ENCODE results near the gene GBA3.

Gene GBA3

GRCh38 chr4:22692736-22693135 lies at the start of gene GBA3:
Gene GBA3, plus strand, starts transcription at chr4:22692937.
- Histone ChIP-seq H3K27ac (ENCODE audit: low read depth, low read length) (no peak within 1 kb of the TSS), H3K4me1 (ENCODE audit: insufficient read depth, low read length) (no peaks in the 10 kb centered on the region), H3K9ac (ENCODE audit: low read length) (no peak within 1 kb of the TSS), H3K27me3 (ENCODE audit: control insufficient read depth in 1 of 2, insufficient read depth in 2 of 2, low read length in 2 of 2) (no peaks in the 10 kb centered on the region), H3K36me3 (ENCODE audit: insufficient read depth, low read length) (no peaks in the 10 kb centered on the region), H3K9me3 (ENCODE audit: low read length) (no peaks in the 10 kb centered on the region), H3K4me3 (ENCODE audit: low read depth in 1 of 2, low read length in 2 of 2) (no peak within 1 kb of the TSS)

GRCh38 chr4:22643952-22644351 lies 48.8 kb upstream of the GBA3 start:
- Histone ChIP-seq H3K4me1 (ENCODE audit: insufficient read depth, low read length) (no peaks in the 10 kb centered on the region), H3K27me3 (ENCODE audit: control insufficient read depth in 1 of 2, insufficient read depth in 2 of 2, low read length in 2 of 2) (no peaks in the 10 kb centered on the region), H3K9me3 (ENCODE audit: low read length) (no peaks in the 10 kb centered on the region), H3K4me3 (ENCODE audit: low read depth in 1 of 2, low read length in 2 of 2) (no peak overlapping the region), H3K36me3 (ENCODE audit: insufficient read depth, low read length) (no peaks in the 10 kb centered on the region), H3K9ac (ENCODE audit: low read length) (no peak overlapping the region), H3K27ac (ENCODE audit: low read depth, low read length) (no peak overlapping the region)

- no peak overlapping the region for H3K4me3 ChIP-seq (ENCODE audit: low read depth in 1 of 2, low read length in 2 of 2)
These were observed 47.1 kb upstream of the GBA3 start for GRCh38 chr4:22645481-22646182.

DNA sequence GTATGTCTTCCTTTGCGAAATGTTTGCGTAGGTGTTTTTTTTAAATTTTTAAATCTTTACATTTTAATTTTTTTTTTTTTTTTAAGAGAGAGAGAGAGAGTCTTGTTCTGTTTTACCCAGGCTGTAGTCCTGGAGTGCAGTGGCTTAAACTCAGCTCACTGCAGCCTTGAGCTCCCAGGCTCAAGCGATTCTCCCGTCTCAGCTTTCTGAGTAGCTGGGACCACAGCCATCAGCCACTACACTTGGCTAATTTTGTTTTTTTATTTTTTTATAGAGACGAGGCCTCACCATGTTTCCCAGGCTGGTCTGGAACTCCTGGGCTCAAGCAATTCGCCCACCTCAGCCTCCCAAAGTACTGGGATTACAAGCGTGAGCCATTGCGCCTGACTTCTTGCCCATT lies 43.7 kb upstream of the GBA3 start:
- Histone ChIP-seq H3K36me3 (ENCODE audit: insufficient read depth, low read length) (no peaks in the 10 kb centered on the region), H3K9ac (ENCODE audit: low read length) (no peak overlapping the region), H3K9me3 (ENCODE audit: low read length) (no peaks in the 10 kb centered on the region), H3K4me3 (ENCODE audit: low read depth in 1 of 2, low read length in 2 of 2) (no peak overlapping the region), H3K27ac (ENCODE audit: low read depth, low read length) (no peak overlapping the region), H3K27me3 (ENCODE audit: control insufficient read depth in 1 of 2, insufficient read depth in 2 of 2, low read length in 2 of 2) (no peaks in the 10 kb centered on the region), H3K4me1 (ENCODE audit: insufficient read depth, low read length) (no peaks in the 10 kb centered on the region)

More at GRCh38 chr4:22645481-22646182, 47.1 kb upstream of the GBA3 start:
- H3K27me3 ChIP-seq (ENCODE audit: control insufficient read depth in 1 of 2, insufficient read depth in 2 of 2, low read length in 2 of 2), result no peaks in the 10 kb centered on the region
- no peaks in the 10 kb centered on the region for H3K9me3 ChIP-seq (ENCODE audit: low read length)
- no peaks in the 10 kb centered on the region for H3K36me3 ChIP-seq (ENCODE audit: insufficient read depth, low read length)
- H3K27ac ChIP-seq (ENCODE audit: low read depth, low read length), result no peak overlapping the region
- no peak overlapping the region for H3K9ac ChIP-seq (ENCODE audit: low read length)
- H3K4me1 ChIP-seq (ENCODE audit: insufficient read depth, low read length), result no peaks in the 10 kb centered on the region

DNA sequence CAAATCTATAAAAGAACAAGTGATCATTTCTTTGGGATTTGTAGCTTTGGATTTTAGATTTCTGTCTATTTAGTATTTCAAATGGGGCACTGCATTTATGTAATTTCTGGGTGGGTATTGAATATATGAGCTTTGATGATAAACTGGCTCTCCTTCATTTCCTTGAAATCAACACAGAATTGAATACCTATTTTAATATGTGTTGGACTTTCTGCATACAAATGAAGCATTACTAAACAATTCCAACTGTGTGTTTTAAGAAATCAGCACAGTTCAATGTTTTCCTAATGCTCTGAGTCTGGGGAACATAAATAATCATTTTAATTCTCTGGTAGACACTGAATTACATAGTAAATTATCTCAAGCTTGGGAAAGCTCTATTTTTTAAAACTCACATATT lies 42.0 kb upstream of the GBA3 start:
- no peaks in the 10 kb centered on the region for H3K27me3 ChIP-seq (ENCODE audit: control insufficient read depth in 1 of 2, insufficient read depth in 2 of 2, low read length in 2 of 2)
- H3K36me3 ChIP-seq (ENCODE audit: insufficient read depth, low read length), result no peaks in the 10 kb centered on the region
- no peak overlapping the region for H3K9ac ChIP-seq (ENCODE audit: low read length)
- H3K4me3 ChIP-seq (ENCODE audit: low read depth in 1 of 2, low read length in 2 of 2), result no peak overlapping the region
- H3K9me3 ChIP-seq (ENCODE audit: low read length), result no peaks in the 10 kb centered on the region
- H3K4me1 ChIP-seq (ENCODE audit: insufficient read depth, low read length), result no peaks in the 10 kb centered on the region
- H3K27ac ChIP-seq (ENCODE audit: low read depth, low read length), result no peak overlapping the region

DNA sequence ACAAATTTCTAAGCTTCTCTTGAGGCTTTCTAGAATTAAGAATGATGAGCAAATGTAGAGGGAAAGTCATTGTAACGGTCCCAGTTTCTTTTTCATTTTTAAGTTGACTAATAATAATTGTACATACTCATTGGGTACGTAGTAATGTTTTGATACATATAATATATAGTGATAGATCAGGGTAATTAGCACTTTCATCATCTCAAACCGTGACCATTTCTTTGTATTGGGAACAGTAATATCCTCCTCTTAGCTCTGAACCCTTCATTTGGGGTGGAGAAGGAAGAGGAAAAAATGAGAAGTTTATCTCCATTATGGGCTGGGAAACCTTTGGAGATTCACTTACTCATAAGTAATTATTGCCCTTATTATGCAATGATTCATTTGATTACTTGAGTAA lies 39.0 kb upstream of the GBA3 start:
- H3K4me3 ChIP-seq (ENCODE audit: low read depth in 1 of 2, low read length in 2 of 2), result no peak overlapping the region
- H3K4me1 ChIP-seq (ENCODE audit: insufficient read depth, low read length), result no peaks in the 10 kb centered on the region
- no peaks in the 10 kb centered on the region for H3K27me3 ChIP-seq (ENCODE audit: control insufficient read depth in 1 of 2, insufficient read depth in 2 of 2, low read length in 2 of 2)
- H3K27ac ChIP-seq (ENCODE audit: low read depth, low read length), result no peak overlapping the region
- H3K9ac ChIP-seq (ENCODE audit: low read length), result no peak overlapping the region
- no peaks in the 10 kb centered on the region for H3K36me3 ChIP-seq (ENCODE audit: insufficient read depth, low read length)
- H3K9me3 ChIP-seq (ENCODE audit: low read length), result no peaks in the 10 kb centered on the region

DNA sequence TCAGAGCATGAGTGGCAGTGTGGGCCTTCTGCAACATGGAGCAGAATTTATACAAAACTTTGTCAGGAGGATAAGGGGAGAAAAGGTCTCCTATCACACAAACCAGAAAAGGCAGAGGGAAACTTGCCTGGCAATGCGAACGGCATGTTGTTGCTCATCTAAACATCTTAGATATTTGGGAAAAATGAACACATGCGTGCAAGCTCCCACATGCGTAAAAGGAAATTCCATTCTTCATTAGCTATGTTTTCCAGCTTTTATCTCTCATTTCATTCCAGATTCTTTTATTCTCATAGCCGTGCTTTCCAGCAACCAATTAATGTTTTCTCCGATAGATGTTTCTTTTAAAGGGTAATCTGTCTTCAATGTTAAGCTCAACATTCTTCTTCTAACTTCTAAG lies 31.3 kb upstream of the GBA3 start:
- no peaks in the 10 kb centered on the region for H3K4me1 ChIP-seq (ENCODE audit: insufficient read depth, low read length)
- no peaks in the 10 kb centered on the region for H3K36me3 ChIP-seq (ENCODE audit: insufficient read depth, low read length)
- H3K9ac ChIP-seq (ENCODE audit: low read length), result no peak overlapping the region
- H3K9me3 ChIP-seq (ENCODE audit: low read length), result no peaks in the 10 kb centered on the region
- no peak overlapping the region for H3K4me3 ChIP-seq (ENCODE audit: low read depth in 1 of 2, low read length in 2 of 2)
- H3K27ac ChIP-seq (ENCODE audit: low read depth, low read length), result no peak overlapping the region
- H3K27me3 ChIP-seq (ENCODE audit: control insufficient read depth in 1 of 2, insufficient read depth in 2 of 2, low read length in 2 of 2), result no peaks in the 10 kb centered on the region

GRCh38 chr4:22667332-22667940 lies 25.3 kb upstream of the GBA3 start:
- no peak overlapping the region for H3K27ac ChIP-seq (ENCODE audit: low read depth, low read length)
- no peak overlapping the region for H3K4me3 ChIP-seq (ENCODE audit: low read depth in 1 of 2, low read length in 2 of 2)
- no peaks in the 10 kb centered on the region for H3K27me3 ChIP-seq (ENCODE audit: control insufficient read depth in 1 of 2, insufficient read depth in 2 of 2, low read length in 2 of 2)
- no peaks in the 10 kb centered on the region for H3K4me1 ChIP-seq (ENCODE audit: insufficient read depth, low read length)
- H3K36me3 ChIP-seq (ENCODE audit: insufficient read depth, low read length), result no peaks in the 10 kb centered on the region
- no peak overlapping the region for H3K9ac ChIP-seq (ENCODE audit: low read length)
- H3K9me3 ChIP-seq (ENCODE audit: low read length), result no peaks in the 10 kb centered on the region

GRCh38 chr4:22668301-22668700 lies 24.4 kb upstream of the GBA3 start:
- no peak overlapping the region for H3K4me3 ChIP-seq (ENCODE audit: low read depth in 1 of 2, low read length in 2 of 2)
- no peak overlapping the region for H3K27ac ChIP-seq (ENCODE audit: low read depth, low read length)
- H3K27me3 ChIP-seq (ENCODE audit: control insufficient read depth in 1 of 2, insufficient read depth in 2 of 2, low read length in 2 of 2), result no peaks in the 10 kb centered on the region
- no peaks in the 10 kb centered on the region for H3K4me1 ChIP-seq (ENCODE audit: insufficient read depth, low read length)
- no peaks in the 10 kb centered on the region for H3K9me3 ChIP-seq (ENCODE audit: low read length)
- H3K36me3 ChIP-seq (ENCODE audit: insufficient read depth, low read length), result no peaks in the 10 kb centered on the region
- no peak overlapping the region for H3K9ac ChIP-seq (ENCODE audit: low read length)

DNA sequence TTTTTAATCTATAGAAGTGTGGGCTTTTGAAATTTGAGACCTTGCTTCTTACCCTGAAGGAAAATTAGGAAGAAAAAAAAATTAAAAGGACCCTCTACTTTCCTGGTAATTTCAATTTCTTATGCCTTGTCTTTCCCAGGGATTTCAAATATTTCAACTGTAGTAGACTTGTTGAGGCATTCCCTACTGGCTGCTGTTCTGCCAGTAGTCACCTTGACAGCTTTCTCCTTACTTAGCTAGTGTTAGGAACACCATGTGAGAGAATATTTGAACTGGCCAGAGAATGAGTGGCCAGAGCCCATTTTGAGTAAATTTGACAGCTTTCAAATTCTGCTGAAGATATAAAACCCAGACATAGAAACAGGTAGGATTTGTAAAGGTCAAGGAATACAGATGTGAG lies 24.0 kb upstream of the GBA3 start:
- Histone ChIP-seq H3K27me3 (ENCODE audit: control insufficient read depth in 1 of 2, insufficient read depth in 2 of 2, low read length in 2 of 2) (no peaks in the 10 kb centered on the region), H3K36me3 (ENCODE audit: insufficient read depth, low read length) (no peaks in the 10 kb centered on the region), H3K4me1 (ENCODE audit: insufficient read depth, low read length) (no peaks in the 10 kb centered on the region), H3K9me3 (ENCODE audit: low read length) (no peaks in the 10 kb centered on the region), H3K4me3 (ENCODE audit: low read depth in 1 of 2, low read length in 2 of 2) (no peak overlapping the region), H3K27ac (ENCODE audit: low read depth, low read length) (no peak overlapping the region), H3K9ac (ENCODE audit: low read length) (no peak overlapping the region)

DNA sequence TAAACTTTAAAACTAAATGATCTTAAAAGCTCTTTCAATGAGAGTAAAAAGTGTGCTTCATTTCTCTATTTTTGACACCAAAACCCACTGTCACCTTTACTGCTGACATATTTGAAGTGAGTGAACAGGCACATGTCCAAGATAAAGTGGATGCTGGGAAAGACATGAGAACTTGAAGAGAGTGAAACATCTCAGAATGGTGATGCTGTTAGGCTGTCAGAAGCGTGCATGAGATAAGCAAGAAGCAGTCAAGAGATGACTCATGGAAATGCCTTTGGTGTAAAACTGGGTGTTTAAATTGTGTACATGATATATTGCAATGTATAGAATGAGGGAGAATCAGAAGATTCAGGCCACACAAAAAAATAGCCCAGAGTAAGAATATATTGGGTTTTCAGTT lies 21.8 kb upstream of the GBA3 start:
- H3K27ac ChIP-seq (ENCODE audit: low read depth, low read length), result no peak overlapping the region
- peaks cover 5% of the 10 kb centered on the region for H3K4me1 ChIP-seq (ENCODE audit: insufficient read depth, low read length)
- H3K9me3 ChIP-seq (ENCODE audit: low read length), result no peaks in the 10 kb centered on the region
- H3K36me3 ChIP-seq (ENCODE audit: insufficient read depth, low read length), result no peaks in the 10 kb centered on the region
- H3K9ac ChIP-seq (ENCODE audit: low read length), result no peak overlapping the region
- no peaks in the 10 kb centered on the region for H3K27me3 ChIP-seq (ENCODE audit: control insufficient read depth in 1 of 2, insufficient read depth in 2 of 2, low read length in 2 of 2)
- H3K4me3 ChIP-seq (ENCODE audit: low read depth in 1 of 2, low read length in 2 of 2), result no peak overlapping the region

DNA sequence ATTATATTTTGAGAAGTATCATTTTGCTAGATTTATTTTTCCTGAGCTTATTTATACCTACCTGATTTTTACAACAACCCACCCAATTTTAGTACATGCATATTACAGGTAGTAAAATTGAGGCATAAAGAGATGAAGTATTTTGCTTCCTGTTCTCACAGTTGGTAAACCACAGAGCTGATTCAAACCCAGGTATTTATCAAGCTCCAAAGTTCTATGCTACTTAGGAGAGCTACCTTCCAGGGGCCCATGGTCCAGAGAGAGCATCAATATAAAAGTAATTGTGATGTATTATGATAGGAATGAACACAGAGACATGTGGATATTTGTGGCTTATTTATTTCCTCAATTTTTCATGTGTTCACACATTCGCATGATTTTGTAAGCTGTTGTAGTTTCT lies 20.2 kb upstream of the GBA3 start:
- H3K9me3 ChIP-seq (ENCODE audit: low read length), result no peaks in the 10 kb centered on the region
- H3K27ac ChIP-seq (ENCODE audit: low read depth, low read length), result no peak overlapping the region
- H3K36me3 ChIP-seq (ENCODE audit: insufficient read depth, low read length), result no peaks in the 10 kb centered on the region
- peaks cover 6% of the 10 kb centered on the region for H3K4me1 ChIP-seq (ENCODE audit: insufficient read depth, low read length)
- no peaks in the 10 kb centered on the region for H3K27me3 ChIP-seq (ENCODE audit: control insufficient read depth in 1 of 2, insufficient read depth in 2 of 2, low read length in 2 of 2)
- H3K4me3 ChIP-seq (ENCODE audit: low read depth in 1 of 2, low read length in 2 of 2), result no peak overlapping the region
- no peak overlapping the region for H3K9ac ChIP-seq (ENCODE audit: low read length)

Measured in muscle layer of colon (tissue), 2 donors.